ENCODE data around the gene HSBP1. TPM values are rescaled to one million over a fixed set of nuclear protein-coding genes. Genes with fewer than 3 reads are reported as not detected.

The HSBP1 gene
- total and polyA plus RNA-seq, 4 donors, result 142 to 332 (median 246) TPM

DNA sequence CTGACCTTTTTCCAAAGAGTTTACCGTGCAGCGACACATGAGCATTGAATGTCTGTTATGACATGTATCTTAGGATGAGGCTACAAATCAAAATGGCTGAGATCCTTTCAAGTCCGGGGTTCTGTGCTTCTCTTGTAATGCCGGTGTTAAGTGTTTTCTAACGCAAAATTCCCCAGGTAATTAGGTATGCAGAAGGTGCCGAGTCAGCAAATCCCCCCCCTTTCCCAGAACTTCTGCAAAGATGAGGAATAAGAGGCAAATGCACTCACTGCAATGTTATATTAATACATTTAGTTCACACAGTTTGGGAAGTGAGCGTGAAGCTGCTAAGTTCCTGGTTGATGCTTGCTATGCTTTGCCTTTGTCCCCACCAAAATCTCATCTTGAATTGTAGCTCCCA is 54.9 kb downstream of the HSBP1 start:
- Histone ChIP-seq H3K27me3 (ENCODE audit: control insufficient read depth, insufficient read depth, low read length) (no peaks in the 10 kb centered on the region), H3K27ac (ENCODE audit: low read depth, low read length) (no peak overlapping the region), H3K9me3 (ENCODE audit: control insufficient read depth, insufficient read depth, low read length) (no peaks in the 10 kb centered on the region), H3K36me3 (ENCODE audit: control insufficient read depth, insufficient read depth, low read length) (no peaks in the 10 kb centered on the region), H3K4me1 (ENCODE audit: control insufficient read depth, insufficient read depth, low read length) (no peaks in the 10 kb centered on the region), H3K4me3 (ENCODE audit: low read depth, low read length) (no peak overlapping the region)
- WGBS (ENCODE audit: insufficient coverage), result 100% methylated on average over 2 of the region's 7 CpGs
- no peak for DNase-seq (ENCODE audit: low read depth in 4 of 6, low spot score in 6 of 6)

DNA sequence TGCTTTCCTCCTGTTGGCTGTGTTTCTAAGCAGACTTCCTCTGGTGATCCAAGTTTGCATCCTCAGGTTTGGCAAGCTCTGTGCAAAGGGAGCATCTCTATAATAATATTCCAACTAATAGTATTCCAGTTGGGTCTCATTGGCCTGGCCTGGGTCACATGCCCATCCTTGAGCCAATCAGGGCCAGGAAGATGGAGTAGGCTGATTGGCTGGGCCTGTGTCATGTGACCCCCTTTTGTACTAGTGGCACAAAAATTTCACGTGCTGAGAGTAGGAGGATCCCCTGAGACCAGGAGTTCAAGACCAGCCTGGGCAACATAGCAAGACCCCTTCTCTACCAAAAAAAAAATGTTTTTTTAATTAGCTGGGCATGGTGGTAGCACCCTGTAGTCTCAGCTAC is 55.9 kb downstream of the HSBP1 start:
- no peak for DNase-seq (ENCODE audit: low read depth in 4 of 6, low spot score in 6 of 6)
- Histone ChIP-seq H3K4me3 (ENCODE audit: low read depth, low read length) (no peak overlapping the region), H3K27me3 (ENCODE audit: control insufficient read depth, insufficient read depth, low read length) (no peaks in the 10 kb centered on the region), H3K27ac (ENCODE audit: low read depth, low read length) (no peak overlapping the region), H3K9me3 (ENCODE audit: control insufficient read depth, insufficient read depth, low read length) (no peaks in the 10 kb centered on the region), H3K36me3 (ENCODE audit: control insufficient read depth, insufficient read depth, low read length) (no peaks in the 10 kb centered on the region), H3K4me1 (ENCODE audit: control insufficient read depth, insufficient read depth, low read length) (no peaks in the 10 kb centered on the region)
- no CpG with 5 or more reads among the region's 1 CpG for WGBS (ENCODE audit: insufficient coverage)

Other genes starting within 250 kb of the HSBP1 start
- gene MLYCD, start 91.1 kb downstream of the HSBP1 start, total RNA-seq, result 1 to 10 TPM; 4.1 to 4.7 TPM
- gene MLYCD, start 91.1 kb downstream of the HSBP1 start, polyA plus RNA-seq (ENCODE audit: insufficient read length in 2 of 2), result 1 to 10 TPM; 5.0 to 7.7 TPM
- gene OSGIN1, start 145.3 kb downstream of the HSBP1 start, total RNA-seq, result under 1 TPM; 0.20 to 0.44 TPM
- gene OSGIN1, start 145.3 kb downstream of the HSBP1 start, polyA plus RNA-seq (ENCODE audit: insufficient read length in 2 of 2), result 1 to 10 TPM in 1 of 2 donors, under 1 TPM in 1; 0.92 to 1.2 TPM
- gene NECAB2, start 160.3 kb downstream of the HSBP1 start, total RNA-seq, result 10 to 100 TPM; 12.7 to 14.9 TPM
- 10 to 100 TPM; 78.5 to 82.1 TPM for gene NECAB2, start 160.3 kb downstream of the HSBP1 start, polyA plus RNA-seq (ENCODE audit: insufficient read length in 2 of 2)
- 1 to 10 TPM in 1 of 2 donors, under 1 TPM in 1; 0.28 to 1.4 TPM for gene SLC38A8, start 234.8 kb downstream of the HSBP1 start, total RNA-seq
- gene SLC38A8, start 234.8 kb downstream of the HSBP1 start, polyA plus RNA-seq (ENCODE audit: insufficient read length in 2 of 2), result 1 to 10 TPM in 1 of 2 donors, under 1 TPM in 1; 0.97 to 1.1 TPM